GM18517 (cell line): ENCODE data around the gene NHERF2.

Experiments used
- ATAC-seq: cut with Tn5 transposase; IDR thresholded peaks from one replicate; pipeline ENCODE4 v1.9.1; 2021; ENCODE audit warnings: mild to moderate bottlenecking, moderate library complexity; ENCODE audit not compliant: unreplicated experiment

The NHERF2 gene

GRCh38 chr16:2038382-2039231 lies 11.9 kb downstream of the NHERF2 start:
- no peak for ATAC-seq

- ATAC-seq: no peak
These were observed 12.8 kb downstream of the NHERF2 start for GRCh38 chr16:2039274-2040031.

- no peak for ATAC-seq
These were observed 13.5 kb downstream of the NHERF2 start for GRCh38 chr16:2040041-2040786.

GRCh38 chr16:2040787-2041522 lies 14.3 kb downstream of the NHERF2 start:
- no peak for ATAC-seq

GRCh38 chr16:2042171-2042985 lies 15.7 kb downstream of the NHERF2 start:
- no peak for ATAC-seq

- no peak for ATAC-seq
These were observed 16.4 kb downstream of the NHERF2 start for GRCh38 chr16:2042986-2043666.

GRCh38 chr16:2043667-2044451 lies 17.2 kb downstream of the NHERF2 start:
- ATAC-seq: no peak

GRCh38 chr16:2044541-2044940 lies 17.8 kb downstream of the NHERF2 start:
- no peak for ATAC-seq

- no peak for ATAC-seq
These were observed 19.5 kb downstream of the NHERF2 start for GRCh38 chr16:2045965-2046892.

GRCh38 chr16:2046893-2047329 lies 20.2 kb downstream of the NHERF2 start:
- peak; percentile 4 for ATAC-seq

- peak; percentile 92 for ATAC-seq
These were observed 20.8 kb downstream of the NHERF2 start, which contains the start of the genes NTHL1 and TSC2 for GRCh38 chr16:2047330-2048115. Gene NTHL1, minus strand, starts transcription at chr16:2047834. Its CDS starts 11 bp downstream, at chr16:2047823. Gene TSC2, plus strand, starts transcription at chr16:2047985. Its CDS starts 631 bp downstream, at chr16:2048616.

GRCh38 chr16:2048116-2048543 lies 21.4 kb downstream of the NHERF2 start:
- no peak for ATAC-seq

GRCh38 chr16:2053211-2053610 lies 26.5 kb downstream of the NHERF2 start:
- no peak for ATAC-seq

GRCh38 chr16:2053897-2054296 lies 27.2 kb downstream of the NHERF2 start:
- ATAC-seq: no peak

GRCh38 chr16:2054543-2055245 lies 28.0 kb downstream of the NHERF2 start:
- no peak for ATAC-seq

- ATAC-seq: no peak
These were observed 29.4 kb downstream of the NHERF2 start for GRCh38 chr16:2056077-2056476.
